Esophagus squamous epithelium (tissue), 4 donors: ENCODE results near the gene MICAL2.

Source experiments
- CTCF ChIP-seq, 6 experiments: fragments of 450-650 bp in 4 of 6; fragments of 200-600 bp in 2 of 6; sonication (generic) in 2 of 6; IDR thresholded peaks; one replicate each; pipeline ENCODE4 v1.5.1; 2016 to 2019; ENCODE audit warnings: antibody characterized with exemption in 6 of 6, mild to moderate bottlenecking in 4 of 6, moderate library complexity in 4 of 6
- POLR2A ChIP-seq, 4 donors: fragments of 450-650 bp; IDR thresholded peaks; one replicate each; pipeline ENCODE4 v1.6.1; 2017; ENCODE audit warnings: antibody characterized with exemption in 4 of 4, mild to moderate bottlenecking in 4 of 4, moderate library complexity in 3 of 4

GRCh38 chr11:12278766-12279671 lies 168.6 kb downstream of the MICAL2 start:
- TF ChIP-seq CTCF (IDR thresholded peaks at IDR 0.05) (no peak), POLR2A (IDR thresholded peaks at IDR 0.05) (no peak)
